Suppressor macrophage treated with lipopolysaccharide for 4 hours (primary cell): ENCODE data around the gene RNF208.

Source experiments
- DNase-seq: peaks from one replicate; pipeline ENCODE4 v3.0.0-alpha.2; 2020

Gene RNF208

DNA sequence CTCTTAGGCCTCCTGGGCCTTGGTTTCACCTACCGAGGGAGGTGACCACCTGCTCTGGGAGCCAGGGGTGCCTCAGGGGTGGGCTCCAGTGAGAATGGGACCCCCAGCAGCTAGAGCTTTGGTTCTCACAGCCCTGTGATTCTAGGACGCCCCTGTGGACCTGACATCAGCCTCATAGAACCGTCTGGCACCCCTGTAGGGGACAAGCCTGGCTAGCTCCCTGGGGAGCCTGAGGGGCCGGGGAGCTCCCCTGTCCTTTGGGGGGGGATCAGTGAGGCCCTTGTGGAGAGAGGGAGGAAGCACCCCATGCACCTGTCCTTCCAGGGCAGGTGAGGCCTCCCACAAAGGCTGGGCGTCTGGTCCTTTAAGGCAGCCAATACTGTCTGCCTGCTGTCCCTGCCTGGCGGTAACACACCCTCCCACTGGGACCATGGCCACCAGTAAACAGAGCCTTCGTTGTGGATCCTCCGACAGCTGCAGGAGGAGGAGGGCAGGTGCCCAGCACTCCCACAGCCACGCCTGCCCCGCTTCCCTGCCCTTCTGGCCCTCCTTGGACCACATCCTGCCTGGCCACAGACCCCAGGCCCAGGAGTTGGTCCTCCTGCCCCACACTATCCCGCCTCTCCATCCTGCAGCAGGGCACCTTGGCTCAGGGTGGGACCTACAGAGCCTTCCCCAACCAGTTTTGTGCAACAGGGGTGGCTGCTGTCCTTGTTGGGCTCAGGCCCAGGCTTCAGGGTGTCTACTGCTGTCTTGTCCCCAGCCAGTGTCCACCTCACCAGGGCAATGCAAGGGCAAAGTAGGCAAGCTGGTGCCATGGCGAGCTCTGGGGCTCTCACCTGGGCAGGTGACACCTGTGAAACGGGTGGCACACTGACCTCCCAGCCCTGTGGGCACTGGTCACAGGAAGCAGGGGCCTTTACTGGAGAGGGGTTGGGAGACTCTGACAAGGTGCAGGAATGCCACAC, 16.0 kb upstream of the RNF208 start:
- no peak for DNase-seq

DNA sequence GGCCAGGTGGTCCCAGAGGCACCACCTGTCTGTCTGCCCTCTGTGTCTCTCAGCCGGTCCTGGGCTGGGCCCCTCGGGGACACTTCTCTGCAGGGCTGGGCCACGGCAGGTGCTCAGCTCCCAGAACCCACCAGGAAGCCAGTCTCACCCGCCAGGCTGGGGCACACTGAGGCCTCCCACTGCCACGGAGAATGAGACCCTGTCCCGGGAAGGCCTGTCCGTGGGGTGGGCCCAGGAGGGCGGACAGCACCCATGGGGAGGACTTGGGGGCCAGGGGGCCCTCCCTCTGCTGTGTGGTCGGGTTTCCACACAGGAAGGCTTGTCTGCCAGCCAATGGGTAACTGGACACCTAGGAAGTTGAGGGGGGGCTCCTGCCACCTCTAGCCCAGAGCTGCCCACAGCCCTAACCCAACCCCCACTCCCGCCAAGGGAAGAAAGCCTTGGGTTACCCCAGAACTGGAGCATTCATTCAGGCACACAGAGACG, 14.9 kb upstream of the RNF208 start:
- DNase-seq: no peak

- peak; percentile 90 for DNase-seq
These were observed 14.3 kb upstream of the RNF208 start for GRCh38 chr9:137236238-137236935.

GRCh38 chr9:137235424-137236237, 13.6 kb upstream of the RNF208 start:
- no peak for DNase-seq

- no peak for DNase-seq
These were observed 12.9 kb upstream of the RNF208 start for GRCh38 chr9:137234758-137235423.

DNA sequence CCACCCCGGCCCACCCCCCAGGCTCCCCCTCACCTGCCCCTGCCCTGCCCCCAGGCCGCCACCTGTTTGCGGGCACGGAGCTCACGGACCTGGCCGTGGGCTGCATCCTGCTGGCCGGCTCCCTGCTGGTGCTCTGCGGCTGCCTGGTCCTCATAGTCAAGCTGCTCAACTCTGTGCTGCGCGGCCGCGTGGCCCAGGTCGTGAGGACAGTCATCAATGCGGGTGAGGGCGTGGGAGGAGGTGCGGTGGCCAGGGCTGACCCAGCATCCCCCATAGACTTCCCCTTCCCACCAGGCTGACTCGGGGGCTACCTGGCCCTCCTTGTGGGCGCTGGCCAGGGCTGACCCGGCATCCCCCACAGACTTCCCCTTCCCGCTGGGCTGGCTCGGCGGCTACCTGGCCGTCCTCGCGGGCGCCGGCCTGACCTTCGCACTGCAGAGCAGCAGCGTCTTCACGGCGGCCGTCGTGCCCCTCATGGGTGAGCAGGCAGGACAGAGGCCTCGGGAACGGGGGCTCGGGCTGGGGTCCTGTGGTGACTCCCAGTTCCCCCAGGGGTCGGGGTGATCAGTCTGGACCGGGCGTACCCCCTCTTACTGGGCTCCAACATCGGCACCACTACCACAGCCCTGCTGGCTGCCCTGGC, 12.1 kb upstream of the RNF208 start:
- no peak for DNase-seq

DNA sequence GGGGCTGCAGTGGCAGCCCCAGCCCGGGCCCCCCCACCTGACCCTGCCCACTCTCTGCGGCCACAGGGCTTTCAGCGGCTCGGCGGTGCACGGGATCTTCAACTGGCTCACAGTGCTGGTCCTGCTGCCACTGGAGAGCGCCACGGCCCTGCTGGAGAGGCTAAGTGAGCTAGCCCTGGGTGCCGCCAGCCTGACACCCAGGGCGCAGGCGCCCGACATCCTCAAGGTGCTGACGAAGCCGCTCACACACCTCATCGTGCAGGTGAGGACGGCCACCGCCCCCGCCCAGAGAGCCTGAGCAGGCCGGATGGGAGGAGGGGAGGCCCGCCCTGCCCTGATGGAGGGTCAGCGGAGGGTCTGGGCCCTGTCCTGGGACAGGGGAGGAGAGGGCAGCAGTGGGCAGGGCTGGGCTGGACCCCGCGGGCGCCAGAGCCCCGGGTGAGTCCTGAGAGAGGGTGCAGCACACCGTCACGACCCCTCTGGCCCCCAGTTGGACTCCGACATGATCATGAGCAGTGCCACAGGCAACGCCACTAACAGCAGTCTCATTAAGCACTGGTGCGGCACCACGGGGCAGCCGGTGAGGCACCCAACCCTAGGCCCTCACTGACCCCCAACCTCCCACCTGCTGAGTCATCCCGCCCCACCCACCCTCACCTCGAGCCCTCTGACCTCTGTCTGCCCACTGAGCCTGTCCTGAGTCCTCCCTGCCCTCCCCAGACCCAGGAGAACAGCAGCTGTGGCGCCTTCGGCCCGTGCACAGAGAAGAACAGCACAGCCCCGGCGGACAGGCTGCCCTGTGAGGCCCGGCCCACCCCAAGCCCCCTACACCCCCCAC, 11.3 kb upstream of the RNF208 start:
- DNase-seq: no peak

DNA sequence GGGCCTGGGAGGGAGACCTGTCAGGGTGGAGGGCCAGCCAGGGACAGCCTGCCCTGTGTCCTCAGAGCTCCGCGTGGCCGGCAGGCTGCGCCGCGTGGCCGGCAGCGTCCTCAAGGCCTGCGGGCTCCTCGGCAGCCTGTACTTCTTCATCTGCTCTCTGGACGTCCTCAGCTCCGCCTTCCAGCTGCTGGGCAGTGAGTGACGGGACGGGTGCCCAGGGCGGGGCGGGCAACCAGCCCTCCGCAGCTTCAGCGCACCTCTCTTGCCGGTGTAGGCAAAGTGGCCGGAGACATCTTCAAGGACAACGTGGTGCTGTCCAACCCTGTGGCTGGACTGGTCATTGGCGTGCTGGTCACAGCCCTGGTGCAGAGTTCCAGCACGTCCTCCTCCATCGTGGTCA, 10.5 kb upstream of the RNF208 start:
- DNase-seq: no peak

DNA sequence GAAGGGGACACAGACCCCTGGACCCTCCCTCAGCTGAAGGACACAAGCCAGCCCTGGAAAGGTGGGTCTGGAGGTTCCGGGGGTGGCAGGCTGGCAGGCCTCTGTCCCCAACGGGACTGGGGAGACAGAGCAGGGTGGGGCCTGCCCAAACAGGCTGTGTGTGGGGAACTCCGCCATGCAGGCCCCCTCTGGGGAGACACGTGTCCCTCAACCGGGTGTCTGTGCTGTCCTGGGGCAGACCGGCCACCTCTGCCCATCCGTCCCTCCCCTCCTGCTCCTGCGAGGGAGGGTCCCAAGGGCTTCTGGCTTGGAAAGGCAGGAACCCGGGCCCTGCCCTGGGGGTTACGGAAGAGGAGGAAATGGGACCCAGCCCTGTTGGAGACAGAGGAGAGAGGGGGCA, 10.1 kb upstream of the RNF208 start:
- no peak for DNase-seq

GRCh38 chr9:137231372-137232039, 9.5 kb upstream of the RNF208 start:
- DNase-seq: no peak

DNA sequence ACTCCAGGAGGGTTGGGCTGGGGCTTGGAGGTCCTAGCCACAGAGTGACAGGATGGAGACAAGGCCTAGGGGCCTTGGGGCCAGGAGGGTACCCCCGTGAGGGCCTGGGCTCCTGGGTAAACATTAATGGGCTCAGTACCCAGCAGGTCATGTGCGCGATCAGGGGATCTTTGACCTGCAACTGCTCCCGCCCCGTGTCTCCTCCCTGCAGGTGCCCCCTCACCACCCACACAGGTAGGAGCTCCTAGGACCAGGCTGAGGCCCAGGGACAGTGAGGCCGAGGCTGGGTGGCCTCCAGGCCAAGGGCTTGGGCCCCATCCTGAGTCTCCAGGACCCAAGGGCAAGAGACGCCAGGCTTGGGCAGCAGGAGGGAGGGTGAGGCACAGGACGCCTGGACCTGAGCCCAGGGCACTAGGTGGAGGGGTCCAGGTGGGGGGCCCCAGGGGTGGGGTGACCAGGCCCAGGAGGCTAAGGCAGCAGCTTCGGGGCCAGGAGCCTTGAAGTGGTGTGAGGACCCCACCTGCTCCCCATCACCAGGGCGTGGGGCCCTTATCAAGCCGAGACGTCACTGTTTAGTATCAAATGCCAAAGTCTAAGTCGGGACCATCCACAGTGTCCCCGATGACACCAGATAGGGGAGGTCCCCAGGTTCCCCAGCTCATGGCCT, 8.8 kb upstream of the RNF208 start, which contains the start of gene SLC34A3:
Gene SLC34A3, plus strand, starts transcription at position 197 of the 667 bp plus-strand sequence. CDS start 802 bp downstream, outside the sequence.
- DNase-seq: no peak

GRCh38 chr9:137229903-137230704, 8.1 kb upstream of the RNF208 start:
- DNase-seq: no peak

DNA sequence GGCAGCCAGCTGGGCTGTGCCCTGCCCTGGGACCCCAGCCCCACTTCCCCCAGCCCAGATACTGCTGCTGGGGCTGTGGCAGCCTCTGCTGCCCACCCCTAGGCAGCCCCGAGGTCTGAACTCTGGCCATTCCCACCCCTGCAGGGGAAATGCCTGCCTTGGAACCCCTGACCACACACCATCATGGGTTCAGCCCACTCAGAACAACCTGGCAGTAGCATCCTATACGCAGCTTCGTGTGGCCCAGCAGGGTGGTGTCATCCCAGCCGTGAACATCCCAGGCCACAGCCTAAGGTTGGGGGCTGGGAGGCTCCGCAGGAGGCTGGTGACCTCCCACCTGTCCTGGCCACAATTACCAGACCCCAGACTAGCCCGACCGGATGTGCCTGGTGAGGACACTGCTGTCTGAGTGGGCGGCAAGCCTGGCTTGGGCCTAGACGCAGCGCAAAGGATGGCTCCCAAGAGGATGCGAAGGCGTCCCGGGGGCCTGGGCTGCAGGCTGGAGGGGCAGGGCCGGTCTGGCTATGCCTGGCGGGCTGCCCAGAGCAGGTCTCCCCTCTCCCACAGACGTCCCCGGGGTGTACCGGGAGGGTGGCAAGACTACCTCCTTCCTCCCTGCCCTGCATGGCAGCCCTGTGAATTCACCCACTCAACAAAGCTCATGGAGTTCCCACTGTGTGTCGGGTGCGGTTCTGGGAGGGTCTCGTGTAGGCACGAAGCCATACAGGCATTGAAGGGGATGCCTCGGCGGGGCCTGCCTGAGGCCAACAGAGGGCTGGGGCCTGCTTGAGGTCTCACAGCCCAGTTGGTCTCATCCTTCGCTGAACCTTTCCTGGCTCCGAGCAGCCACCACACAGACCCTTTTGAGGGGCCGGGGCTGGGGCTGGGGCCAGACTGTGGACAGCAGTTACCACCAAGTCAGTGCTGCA, 7.2 kb upstream of the RNF208 start:
- DNase-seq: no peak

GRCh38 chr9:137228506-137228967, 6.5 kb upstream of the RNF208 start:
- no peak for DNase-seq

DNA sequence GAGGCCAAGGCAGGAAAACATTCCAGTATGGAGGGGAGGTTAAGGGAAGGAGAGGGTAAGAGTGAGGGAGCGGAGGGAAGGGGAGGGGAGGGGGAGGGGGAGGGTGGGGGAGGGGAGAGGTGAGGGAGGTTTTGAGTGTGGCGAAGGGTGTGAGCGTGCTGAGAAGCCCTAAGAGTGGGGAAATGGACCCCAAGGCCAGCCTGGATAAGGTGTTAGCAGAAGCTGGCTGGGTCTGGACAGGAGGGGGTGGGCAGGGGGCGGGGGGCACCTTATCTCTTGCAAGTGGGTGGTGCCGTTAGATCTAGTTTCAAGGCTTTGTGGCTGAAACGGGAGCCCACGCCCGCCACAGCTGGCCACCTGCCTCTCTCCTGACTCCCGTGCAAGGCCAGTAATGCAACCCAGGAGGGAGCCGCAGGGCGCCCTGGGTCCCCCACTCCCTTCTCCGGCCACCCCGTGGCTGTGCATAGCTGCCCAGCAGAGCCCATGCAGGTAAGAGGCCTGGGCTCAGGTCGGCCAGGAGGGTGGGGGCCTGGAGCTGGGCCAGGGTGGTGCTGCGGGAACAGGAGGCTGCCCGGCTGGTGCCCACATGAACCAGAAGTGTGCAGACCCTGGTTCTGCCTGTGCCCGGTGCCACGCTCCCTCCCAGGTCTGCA, 5.9 kb upstream of the RNF208 start:
- DNase-seq: no peak

DNA sequence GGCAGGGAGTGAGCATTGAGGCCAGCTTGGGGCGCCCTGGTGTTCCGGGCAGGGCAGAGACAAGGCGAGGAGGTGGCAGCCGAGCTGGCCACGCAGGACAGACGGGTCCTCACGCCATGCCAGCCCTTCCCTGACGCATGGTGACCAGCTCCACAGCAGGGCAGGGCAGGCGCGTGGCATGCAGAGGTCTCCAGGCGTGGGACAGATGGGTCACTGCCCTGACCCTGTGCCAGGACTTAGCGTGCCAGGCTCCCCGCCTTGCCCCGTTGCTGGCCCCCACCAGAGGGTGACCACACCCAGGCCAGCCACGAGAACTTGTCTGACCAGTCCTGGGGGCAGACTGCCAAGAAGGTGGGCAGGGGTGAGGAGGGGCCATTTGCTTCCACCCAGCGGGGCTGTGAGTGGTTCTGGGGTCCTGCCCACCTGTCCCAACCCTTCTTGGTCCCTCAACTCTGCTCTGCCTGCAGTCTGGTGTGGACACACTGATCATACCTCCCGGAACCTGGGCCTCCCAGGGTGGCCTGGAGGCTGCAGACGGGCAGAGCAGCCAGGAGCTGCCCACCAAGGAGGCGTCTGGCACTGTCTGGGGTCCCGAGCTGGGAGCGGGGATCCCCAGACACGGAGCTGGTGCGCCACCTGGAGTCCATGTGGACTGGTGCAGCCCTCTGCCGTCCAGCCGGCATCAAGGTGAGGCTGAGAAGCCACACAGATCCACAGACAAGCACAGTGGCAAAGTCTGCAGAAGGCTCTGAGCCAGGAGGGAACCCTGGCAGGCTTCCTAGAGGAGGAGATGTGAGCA, 5.2 kb upstream of the RNF208 start, which contains the start of gene RNF224:
Gene RNF224, plus strand, starts transcription at position 449 of the 799 bp plus-strand sequence. CDS start 834 bp downstream, outside the sequence.
- DNase-seq: peak; percentile 75
